HG02763 (cell line): ENCODE data around the gene PCK2.
"Not testable (repeated sequence)": the region's sequence is repeated elsewhere in the genome, so short reads cannot be mapped to it uniquely, and the experiment has no call there.

Experiments
- ATAC-seq: cut with Tn5 transposase; IDR thresholded peaks from one replicate; pipeline ENCODE4 v1.9.1; 2021; ENCODE audit warnings: mild to moderate bottlenecking, moderate library complexity; ENCODE audit not compliant: unreplicated experiment

PCK2 gene

DNA sequence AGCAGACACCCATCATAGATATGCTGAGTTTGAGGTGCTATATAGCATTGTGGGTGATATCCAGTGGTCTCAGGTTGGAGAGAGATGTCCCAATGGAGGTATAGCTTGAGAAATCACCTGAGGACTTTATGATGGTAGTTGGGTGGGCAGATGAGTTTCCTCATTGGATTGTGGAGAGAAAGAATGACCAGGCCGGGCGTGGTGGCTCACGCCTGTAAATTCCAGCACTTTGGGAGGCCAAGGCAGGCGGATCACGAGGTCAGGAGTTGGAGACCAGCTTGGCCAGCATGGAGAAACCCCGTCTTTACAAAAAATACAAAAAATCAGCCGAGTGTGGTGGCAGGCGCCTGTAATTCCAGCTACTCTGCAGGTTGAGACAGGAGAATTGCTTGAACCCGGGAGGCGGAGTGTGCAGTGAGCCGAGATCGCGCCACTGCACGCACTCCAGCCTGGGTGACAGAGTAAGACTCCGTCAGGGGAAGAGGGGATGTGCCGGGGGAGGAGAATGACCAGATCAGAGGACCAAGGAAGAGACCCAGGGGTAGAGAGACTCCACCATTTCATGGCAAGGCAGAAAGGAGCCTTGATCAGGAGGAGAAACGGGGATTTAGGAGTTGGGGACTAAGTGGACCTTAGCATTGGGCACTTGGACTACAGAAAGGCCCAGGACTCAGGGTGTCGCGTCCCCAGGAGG, 757 bp upstream of the PCK2 start:
- no peak for ATAC-seq

DNA sequence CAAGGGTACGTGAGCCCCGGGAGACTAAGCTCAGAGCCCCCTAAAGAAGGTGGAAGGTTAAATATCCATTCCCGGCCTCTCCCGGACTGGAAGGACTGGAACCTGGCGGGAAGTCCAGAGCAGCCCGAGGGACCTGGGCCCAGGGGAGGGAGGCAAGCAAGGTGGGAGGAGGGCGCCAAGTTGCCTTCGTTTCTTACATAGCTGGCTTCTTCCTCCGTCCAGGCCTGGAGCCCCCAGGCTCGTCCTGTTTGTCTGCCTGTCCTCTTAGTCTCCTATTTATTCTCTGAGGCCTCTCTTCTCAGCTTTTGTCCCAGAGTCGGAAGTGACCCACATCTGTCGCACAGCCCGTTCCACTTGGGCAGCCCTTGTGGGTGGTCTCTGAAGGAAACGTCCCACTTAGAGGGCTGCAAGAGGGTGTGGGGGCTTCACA, 745 bp downstream of the PCK2 start:
- no peak for ATAC-seq

DNA sequence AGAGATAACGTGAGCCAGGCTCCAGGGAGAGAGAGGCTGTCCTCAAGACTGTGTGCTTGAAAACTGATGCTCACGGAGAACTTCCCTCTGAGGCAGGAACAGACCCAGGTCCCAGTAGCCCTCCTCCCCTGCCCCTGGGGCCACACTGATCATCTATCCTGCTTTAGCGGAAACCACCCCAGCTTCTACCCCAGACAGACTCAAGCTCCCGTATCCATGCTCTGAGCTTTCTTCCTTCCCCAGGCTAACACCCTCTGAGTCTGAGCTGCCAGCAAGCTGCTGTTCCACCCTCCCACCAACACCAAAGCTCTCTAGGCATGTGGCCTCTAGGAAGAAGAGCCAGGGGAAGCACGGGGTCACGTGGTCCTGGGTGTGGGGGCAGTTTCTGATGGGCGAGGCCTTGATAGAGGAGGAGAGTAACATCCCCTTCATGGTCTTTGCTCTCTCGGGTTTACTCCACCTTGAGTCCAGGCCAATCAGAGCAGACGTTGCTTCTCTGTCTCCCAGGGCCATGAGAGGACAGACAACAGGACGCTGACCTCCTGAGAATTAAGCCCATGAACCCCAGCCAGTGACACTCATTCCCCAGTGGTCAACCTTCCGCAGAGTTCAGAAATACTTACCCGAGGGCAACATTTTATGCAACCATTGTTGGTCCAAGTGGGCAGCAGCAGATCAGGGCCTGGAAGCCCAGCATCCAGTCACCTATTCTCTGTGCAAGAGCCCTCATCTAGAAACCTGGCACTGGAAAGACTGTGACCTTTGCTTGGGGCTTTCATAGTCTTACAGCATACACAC, 1.4 kb downstream of the PCK2 start:
- ATAC-seq: peak; percentile 59

DNA sequence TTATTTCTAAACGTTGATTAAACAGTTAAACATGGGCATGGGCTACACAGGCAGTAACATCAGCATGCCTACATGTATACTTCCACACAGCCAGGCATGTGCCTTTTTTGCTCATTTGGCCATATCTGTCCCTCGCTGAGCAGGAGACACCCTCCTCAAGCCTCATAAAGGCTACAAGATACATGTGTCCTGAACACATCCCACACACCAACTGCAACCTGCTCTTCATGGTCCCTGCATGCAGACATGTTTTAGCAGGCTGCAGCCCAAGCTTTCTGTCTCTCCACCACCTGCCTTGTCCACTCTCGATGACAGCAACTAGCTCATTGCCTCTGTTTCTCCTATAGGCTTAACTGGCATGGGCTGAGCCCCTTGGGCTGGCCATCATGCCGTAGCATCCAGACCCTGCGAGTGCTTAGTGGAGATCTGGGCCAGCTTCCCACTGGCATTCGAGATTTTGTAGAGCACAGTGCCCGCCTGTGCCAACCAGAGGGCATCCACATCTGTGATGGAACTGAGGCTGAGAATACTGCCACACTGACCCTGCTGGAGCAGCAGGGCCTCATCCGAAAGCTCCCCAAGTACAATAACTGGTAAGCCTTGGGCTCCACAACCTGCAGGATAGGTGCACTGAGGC, 2.6 kb downstream of the PCK2 start:
- ATAC-seq: no peak

DNA sequence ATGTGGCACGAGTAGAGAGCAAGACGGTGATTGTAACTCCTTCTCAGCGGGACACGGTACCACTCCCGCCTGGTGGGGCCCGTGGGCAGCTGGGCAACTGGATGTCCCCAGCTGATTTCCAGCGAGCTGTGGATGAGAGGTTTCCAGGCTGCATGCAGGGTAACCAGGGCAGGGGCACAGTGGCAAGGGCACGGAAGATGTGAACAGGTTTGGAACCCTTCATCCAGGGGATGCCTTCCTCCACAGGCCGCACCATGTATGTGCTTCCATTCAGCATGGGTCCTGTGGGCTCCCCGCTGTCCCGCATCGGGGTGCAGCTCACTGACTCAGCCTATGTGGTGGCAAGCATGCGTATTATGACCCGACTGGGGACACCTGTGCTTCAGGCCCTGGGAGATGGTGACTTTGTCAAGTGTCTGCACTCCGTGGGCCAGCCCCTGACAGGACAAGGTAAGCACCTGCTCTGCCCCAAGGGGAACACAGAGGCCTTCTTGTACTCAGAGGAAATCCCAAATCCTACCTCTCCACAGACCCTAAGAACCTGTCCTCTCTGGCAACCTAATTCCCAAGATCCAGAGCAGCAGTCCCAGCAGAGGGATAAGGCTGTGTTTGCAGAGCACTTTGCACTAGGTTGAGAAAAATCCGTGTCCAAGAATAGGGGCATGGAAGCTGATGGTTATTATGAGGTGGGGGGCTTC, 4.3 kb downstream of the PCK2 start:
- no peak for ATAC-seq

DNA sequence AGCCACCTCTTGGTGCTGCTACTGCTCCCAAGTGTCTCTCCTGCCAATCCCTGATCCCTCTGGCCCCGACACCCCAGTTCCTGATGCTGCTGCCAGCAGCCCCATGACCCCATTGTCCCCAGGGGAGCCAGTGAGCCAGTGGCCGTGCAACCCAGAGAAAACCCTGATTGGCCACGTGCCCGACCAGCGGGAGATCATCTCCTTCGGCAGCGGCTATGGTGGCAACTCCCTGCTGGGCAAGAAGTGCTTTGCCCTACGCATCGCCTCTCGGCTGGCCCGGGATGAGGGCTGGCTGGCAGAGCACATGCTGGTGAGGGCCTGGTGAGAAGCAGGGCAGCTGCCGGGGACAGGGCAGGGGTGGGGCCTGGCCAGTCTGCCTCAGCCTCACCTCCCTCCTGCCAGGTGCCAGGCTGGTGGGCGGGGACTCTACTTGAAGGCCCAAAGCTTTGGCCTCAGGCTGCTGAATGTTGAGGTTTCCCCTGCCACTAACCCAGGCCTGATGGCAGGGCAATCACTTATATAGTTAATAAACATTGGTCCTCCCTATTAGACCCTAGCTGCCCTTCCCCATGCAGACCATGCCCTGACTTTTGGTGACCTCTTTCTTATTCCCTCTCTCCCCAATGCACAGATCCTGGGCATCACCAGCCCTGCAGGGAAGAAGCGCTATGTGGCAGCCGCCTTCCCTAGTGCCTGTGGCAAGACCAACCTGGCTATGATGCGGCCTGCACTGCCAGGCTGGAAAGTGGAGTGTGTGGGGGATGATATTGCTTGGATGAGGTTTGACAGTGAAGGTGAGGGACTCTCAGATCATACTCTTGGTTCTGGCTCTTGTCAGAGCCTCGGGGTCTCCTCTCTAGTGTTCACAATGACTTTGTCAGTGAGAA, 5.1 kb downstream of the PCK2 start:
- no peak for ATAC-seq

DNA sequence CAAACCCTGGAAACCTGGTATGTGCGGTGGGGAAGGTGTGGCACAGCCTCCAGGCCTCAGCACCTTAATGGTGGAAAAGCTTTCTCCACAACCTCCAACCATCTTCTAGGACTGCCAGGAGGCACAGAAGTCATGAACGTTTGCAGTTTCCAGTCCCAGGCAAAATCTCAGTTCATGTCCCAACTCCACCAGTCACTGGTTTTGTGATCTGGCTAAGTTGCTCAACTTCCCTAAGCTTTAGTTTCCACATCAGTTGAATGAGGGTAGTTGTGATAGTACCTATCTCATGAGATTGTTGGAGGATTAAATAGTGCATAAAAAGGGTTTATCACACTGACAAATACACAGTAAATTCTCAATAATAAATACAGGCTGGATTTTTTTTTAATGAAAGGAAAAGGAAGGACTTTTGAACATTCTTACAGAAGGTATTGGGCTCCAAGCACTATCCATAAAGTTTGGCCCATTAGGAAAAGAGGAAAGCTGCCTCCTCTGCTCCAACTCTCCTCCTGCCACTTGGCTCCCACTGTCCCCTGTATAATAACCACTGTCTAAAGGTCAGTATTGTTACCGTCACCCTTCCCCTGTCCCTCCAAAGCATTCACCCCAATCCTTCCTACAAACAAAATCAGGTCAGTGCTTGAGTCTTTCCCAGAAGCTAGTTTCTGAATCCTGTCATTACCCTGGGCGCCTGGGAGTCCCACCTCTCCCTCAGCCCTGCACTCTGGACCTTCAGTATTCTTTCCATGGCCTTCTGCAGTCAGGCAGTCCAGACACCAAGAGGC, 6.3 kb downstream of the PCK2 start:
- ATAC-seq: no peak

DNA sequence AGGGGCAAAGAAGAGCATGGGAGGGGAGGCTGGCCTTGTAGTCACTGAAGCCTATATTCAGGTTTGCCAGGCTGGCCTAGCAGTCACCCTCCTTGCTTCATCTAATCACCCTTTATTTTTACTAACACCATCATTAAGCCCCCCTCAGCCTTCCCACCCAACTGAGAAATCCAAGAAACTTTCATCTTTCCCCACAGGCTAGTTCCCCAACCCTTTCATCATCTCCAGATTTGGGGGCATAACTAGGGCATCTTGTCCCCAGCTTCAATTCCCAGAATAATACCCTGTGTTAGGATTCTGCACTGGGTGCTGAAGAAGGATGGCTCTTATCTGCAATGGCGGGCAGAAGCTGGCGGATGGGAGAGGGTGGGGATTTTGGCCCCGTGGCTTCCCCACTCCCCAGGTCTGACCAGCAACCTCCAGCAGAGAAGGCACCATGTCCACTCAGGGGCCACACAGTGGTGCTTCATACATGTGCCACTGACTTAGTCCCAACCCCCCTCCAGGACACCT, 6.9 kb downstream of the PCK2 start:
- no peak for ATAC-seq

DNA sequence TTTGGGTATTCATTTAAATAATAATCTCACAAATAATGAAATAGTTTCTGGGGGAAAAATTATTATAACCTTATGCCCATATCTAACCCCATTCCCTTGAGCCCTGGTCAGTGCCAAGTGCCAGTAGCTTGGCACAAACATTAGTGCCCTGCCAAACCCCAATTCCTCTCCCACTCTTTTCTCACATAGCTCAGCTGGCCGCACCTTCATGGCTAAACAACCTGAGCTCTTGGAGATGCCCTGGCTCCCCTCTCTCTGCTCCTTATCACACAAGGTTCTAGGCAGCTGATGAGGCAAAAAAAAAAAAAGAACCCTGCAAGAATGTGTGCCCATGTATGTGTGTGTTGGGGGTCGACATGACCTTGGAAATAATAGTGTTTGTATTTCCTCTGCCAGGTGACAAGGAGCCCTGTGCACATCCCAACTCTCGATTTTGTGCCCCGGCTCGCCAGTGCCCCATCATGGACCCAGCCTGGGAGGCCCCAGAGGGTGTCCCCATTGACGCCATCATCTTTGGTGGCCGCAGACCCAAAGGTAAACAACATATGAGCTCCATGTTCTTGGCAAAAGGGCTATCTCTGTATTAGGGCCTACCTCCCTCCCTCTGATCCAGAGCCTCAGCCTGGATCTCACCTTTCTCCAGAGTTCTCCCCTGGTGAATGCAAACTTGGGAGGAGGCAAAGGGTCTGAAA, 8.4 kb downstream of the PCK2 start:
- ATAC-seq: no peak

DNA sequence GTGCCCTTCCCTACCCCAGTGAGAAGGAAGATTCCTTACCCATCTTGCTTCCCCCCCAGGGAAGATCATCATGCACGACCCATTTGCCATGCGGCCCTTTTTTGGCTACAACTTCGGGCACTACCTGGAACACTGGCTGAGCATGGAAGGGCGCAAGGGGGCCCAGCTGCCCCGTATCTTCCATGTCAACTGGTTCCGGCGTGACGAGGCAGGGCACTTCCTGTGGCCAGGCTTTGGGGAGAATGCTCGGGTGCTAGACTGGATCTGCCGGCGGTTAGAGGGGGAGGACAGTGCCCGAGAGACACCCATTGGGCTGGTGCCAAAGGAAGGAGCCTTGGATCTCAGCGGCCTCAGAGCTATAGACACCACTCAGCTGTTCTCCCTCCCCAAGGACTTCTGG, 9.3 kb downstream of the PCK2 start:
- no peak for ATAC-seq

DNA sequence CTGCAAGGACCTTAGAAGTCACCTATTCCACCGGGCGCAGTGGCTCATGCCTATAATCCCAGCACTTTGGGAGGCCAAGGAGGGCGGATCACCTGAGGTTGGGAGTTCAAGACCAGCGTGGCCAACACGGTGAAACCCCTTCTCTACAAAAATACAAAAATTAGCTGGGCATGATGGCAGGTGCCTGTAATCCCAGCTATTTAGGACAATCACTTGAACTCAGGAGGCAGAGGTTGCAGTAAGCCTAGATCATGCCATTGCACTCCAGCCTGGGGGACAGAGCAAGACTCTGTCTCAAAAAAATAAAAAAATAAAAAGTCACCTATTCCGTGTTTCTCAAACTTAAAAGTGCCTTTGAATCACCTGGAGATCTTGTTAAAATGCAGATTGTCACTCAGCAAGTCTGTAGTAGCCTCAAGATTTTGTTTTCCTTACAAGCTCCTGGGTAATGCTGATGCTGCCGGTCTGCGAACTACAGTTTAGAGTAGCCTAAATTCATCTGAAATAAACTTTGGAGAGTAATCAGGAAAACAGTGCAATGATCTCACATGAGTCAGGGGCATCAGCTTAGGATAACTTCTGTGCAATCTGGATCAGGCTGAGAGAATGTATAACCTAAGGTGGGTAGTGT, 11.6 kb downstream of the PCK2 start:
- not testable (repeated sequence) for ATAC-seq

DNA sequence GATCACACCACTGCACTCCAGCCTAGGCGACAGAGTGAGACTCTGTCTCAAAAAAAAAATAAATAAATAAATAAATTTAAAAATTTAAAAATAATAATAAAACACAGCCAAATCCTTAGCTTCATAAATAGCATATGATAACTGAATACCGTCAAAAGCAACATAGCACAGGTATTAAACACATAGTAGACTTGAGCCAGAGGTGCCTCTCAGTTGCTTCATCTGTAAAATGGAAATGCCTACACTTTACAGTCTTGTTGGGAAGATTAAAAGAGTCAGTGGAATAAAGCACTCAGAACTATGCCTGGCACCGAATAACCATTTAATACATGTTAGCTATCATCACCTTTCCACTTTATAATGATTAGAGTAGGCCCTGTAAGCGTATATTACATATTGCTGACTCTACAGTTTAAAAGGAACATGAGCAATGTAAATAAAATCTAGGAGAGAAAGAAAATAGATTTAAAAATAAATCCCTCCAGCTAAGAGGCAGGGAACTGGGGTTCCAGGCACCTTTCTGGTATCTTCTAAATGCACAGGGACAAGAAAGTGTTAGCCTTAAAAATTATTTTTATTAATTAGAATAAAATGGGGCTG, 12.7 kb downstream of the PCK2 start:
- ATAC-seq: no peak

DNA sequence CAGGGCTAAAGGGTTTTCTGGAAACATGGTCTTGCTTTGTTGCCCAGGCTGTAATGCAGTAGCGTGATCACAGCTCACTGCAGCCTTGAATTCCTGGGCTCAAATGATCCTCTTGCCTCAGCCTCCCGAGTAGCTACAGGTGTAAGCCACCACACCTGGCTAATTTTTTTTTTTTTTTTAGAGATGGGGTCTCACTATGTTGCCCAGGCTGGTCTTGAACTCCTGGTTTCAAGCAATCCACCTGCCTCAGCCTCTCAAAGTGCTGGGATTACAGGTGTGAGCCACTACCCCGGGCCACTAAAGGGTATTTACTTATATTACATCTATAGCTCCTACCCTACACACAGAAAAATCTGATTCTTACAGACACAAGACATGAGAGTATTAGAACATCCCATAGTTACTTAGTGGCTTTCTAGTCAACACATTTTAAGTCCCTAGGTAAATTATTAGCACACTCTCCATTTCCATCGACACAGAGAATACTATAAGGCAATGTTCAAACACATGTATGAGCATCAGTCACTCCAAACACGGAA, 14.3 kb downstream of the PCK2 start:
- ATAC-seq: no peak

DNA sequence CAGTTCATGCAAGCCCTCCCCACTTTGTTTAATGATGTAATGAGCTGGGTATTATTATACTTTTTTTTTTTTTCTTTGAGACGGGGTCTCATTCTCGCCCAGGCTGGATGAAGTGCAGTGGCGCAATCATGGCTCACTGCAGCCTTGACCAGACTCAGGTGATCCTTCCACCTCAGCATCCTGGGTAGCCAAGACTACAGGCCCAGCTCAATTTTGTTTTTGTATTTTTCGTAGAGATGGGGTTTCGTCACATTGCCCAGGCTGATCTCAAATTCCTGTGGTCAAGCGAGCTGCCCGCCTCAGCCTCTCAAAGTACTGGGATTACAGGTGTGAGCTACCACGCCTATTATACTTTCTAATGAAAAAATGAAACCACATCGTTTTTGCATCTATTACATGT, 15.9 kb downstream of the PCK2 start:
- ATAC-seq: no peak

DNA sequence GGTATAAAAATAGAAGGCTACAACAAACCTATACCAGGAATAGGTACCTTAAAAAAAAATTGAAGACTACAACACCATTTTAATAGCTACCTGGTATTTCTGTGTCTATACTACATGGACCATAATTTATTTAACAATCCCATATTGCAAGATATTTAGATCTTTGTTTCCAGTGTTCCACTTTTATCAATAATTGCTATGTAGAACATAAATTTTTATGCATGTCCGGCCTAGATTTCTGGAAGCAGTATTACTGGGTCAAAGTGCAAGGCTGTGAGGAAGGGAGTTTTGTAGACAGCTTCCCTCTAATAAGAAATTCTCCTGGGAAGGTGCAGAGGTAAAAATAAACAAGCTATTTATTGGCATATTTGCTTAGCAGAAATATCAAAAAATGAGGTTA, 16.4 kb downstream of the PCK2 start:
- no peak for ATAC-seq

DNA sequence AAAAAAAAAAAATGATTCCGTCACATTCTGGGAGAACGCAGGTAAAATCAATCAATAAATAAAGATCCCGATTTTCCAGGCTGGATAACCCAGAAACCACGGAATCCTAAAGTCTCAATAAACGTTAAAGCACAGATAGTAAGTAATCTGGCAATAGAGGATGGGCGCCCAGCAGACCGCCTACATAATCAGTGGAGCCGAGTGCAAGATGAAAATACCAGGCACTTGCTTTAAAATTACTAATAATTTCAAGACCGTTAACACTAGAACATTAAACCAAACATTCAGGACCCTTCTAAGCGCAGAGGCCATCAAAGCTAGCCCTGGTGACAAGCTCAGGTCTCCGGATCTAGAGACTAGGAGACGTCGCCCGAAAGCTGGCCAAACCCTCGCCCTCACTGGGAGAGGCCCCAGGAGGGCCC, 19.3 kb downstream of the PCK2 start:
- no peak for ATAC-seq

DNA sequence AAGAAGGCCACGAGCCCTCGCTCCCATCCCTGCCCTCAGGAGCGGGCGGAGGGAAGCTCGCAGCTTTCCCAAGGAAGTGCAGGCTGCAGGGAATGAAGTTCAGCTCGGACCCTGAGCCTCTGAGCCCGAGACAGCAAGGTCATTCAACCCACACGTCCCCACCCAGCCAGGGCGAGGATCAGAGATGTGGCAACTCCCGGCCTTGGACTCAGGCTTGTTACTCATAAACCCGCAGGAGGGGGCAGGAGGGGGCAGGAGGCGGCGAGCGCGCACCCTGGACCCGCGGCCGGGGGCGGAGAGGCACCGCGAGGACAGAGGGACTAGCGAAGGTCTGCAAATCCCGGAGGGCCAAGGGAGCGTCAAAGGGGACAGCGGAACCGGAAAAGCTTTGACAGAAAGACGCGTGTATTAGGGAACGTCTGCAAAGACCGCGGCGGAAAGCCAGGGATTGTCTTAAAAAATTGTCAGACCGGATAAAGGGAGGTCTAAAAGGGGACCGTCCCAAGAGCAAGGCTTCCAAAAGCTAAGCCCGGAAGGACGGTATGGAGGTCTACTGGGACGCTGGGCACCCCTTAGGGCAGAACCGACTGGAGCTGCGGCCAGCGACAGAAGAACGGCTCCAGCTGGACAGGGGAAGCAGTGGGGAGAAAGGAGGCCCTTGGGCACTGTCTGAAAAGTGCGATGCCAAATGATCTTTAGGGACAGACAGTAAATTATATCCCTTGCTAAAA, 19.9 kb downstream of the PCK2 start:
- ATAC-seq: peak; percentile 29
